Large intestine (tissue), 3 donors: ENCODE data around the gene IGF2BP2. TPM values are rescaled to one million over a fixed set of nuclear protein-coding genes. Genes with fewer than 3 reads are reported as not detected.
"Not testable (repeated sequence)": the region's sequence is repeated elsewhere in the genome, so short reads cannot be mapped to it uniquely, and the experiment has no call there.

Source experiments
- DNase-seq, 2 donors: peaks; one replicate each; pipeline versions ENCODE4 v3.0.0 to v3.0.0-alpha.2; 2013
- H3K27ac ChIP-seq: one replicate; pipeline ENCODE4 v1.5.1; 2013; ENCODE audit warnings: low read length
- H3K27me3 ChIP-seq: 2 replicates; pipeline ENCODE4 v1.6.1; 2013; ENCODE audit warnings: low read length; ENCODE audit not compliant: control insufficient read depth, insufficient read depth
- H3K36me3 ChIP-seq: 2 replicates; pipeline ENCODE4 v1.6.1; 2013; ENCODE audit warnings: low read length; ENCODE audit not compliant: control insufficient read depth, insufficient read depth
- H3K4me1 ChIP-seq: one replicate; pipeline ENCODE4 v1.6.1; 2013; ENCODE audit warnings: low read length; ENCODE audit not compliant: control insufficient read depth, insufficient read depth
- H3K4me3 ChIP-seq: one replicate; pipeline ENCODE4 v1.5.1; 2013; ENCODE audit warnings: low read length
- H3K9me3 ChIP-seq: one replicate; pipeline ENCODE4 v1.6.1; 2013; ENCODE audit warnings: mild to moderate bottlenecking, low read depth, low read length, moderate library complexity; ENCODE audit not compliant: control insufficient read depth
- WGBS: methylation state at CpG from one replicate; pipeline ENCODE4 v1.1.5; 2013; ENCODE audit warnings: low lambda C conversion rate; ENCODE audit not compliant: insufficient coverage; 5-methylcytosine and 5-hydroxymethylcytosine counted together
- polyA plus RNA-seq: library from polyadenylated mRNA; unstranded; fragments of 120-200 nt; gene quantifications from one replicate; pipeline ENCODE4 v1.2.1, GENCODE V29; 2013

Gene IGF2BP2
- polyA plus RNA-seq, 1 donor: 87.7 TPM

DNA sequence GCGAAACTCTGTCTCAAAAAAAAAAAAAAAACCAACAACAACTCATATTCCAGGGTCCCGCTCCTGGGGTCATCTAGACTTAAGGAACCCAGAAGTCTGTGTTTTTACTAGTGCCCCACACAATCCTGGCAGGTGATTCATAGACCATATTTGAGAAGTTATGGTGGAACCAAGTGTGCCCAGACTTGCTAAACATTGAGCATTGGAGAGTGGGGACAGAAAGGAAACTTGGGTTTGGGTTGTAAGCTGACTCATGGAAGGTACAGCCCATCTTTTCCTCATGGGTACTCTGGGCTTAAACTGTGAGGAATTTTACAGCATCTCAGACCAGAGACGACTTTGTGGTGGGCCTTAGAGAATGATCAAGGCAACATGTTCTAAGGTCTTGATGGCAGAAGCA lies 18.3 kb upstream of the IGF2BP2 start:
- H3K4me3 ChIP-seq: no peak overlapping the region
- no peaks in the 10 kb centered on the region for H3K27me3 ChIP-seq
- no CpG with 5 or more reads among the region's 3 CpGs for WGBS
- H3K4me1 ChIP-seq: no peaks in the 10 kb centered on the region
- H3K27ac ChIP-seq: no peak overlapping the region
- DNase-seq: no peak
- no peaks in the 10 kb centered on the region for H3K9me3 ChIP-seq
- no peaks in the 10 kb centered on the region for H3K36me3 ChIP-seq

DNA sequence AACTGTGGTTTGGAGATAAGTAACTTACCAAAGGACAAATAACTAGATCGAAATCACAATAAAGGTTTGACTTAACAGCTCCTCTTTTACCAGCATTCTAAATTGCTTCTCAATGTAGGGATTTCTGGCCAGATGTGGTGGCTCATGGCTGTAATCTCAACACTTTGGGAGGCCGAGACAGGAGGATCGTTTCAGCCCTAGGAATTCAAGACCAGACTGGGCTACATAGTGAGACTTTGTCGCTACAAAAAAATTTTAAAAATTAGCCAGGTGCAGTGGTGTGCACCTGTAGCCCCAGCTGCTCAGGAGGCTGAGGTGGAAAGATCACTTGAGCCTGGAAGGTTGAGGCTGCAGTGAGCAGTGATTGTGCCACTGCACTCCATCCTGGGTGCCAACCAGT lies 17.4 kb upstream of the IGF2BP2 start:
- 80% methylated on average over 1 of the region's 4 CpGs for WGBS
- no peaks in the 10 kb centered on the region for H3K9me3 ChIP-seq

DNA sequence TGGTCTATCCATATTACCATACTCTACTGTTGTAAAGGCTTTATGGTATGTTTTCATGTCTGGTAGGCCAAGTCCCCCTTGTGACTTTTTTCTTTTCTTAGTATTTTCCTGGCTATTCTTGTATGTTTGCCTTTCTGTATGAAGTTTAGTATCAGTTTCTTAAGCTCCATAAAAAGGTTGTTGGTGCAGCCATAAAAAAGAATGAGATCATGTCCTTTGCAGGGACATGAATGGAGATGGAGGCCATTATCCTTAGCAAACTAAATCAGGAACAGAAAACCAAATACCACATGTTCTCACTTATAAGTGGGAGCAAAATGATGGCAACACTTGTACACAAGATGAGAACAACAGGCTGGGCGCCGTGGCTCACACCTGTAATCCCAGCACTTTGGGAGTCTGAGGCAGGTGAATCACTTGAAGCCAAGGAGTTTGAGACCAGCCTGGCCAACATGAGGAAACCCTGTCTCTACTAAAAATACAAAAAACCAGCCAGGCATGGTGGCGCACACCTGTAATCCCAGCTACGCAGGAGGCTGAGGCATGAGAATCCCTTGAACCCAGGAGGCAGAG lies 13.7 kb upstream of the IGF2BP2 start:
- WGBS: no CpG with 5 or more reads among the region's 4 CpGs
- H3K36me3 ChIP-seq, H3K4me1 ChIP-seq, H3K9me3 ChIP-seq, H3K4me3 ChIP-seq, H3K27me3 ChIP-seq: not testable (repeated sequence)
- H3K27ac ChIP-seq: peak overlapping the region; percentile 24
- DNase-seq: peak in 1 of 2 donors; percentile 67

More for the DNA sequence above, 17.4 kb upstream of the IGF2BP2 start:
- Histone ChIP-seq H3K36me3 (no peaks in the 10 kb centered on the region), H3K4me3 (no peak overlapping the region), H3K27ac (no peak overlapping the region), H3K27me3 (no peaks in the 10 kb centered on the region), H3K4me1 (no peaks in the 10 kb centered on the region)
- no peak for DNase-seq

DNA sequence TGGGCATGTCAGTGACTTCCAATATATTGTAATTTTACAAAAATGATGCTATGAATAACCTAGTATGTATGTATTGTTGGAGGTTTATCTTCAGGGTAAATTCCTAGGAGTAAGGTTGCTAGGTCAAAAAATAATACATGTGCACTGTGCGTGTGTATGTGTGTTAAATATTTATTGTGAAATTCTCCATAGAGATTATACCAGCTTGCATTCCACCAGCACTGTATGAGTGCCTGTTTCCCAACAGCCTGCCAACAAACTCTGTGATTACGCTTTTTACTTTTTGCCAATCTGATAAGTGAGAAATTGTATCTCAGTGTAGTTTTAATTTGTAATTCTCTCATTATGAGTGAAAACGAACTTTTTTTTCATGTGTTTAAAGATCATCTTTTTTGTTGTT lies 12.6 kb upstream of the IGF2BP2 start:
- Histone ChIP-seq H3K4me3 (no peak overlapping the region), H3K27ac (no peak overlapping the region), H3K36me3 (no peaks in the 10 kb centered on the region), H3K9me3 (no peaks in the 10 kb centered on the region), H3K27me3 (no peaks in the 10 kb centered on the region), H3K4me1 (no peaks in the 10 kb centered on the region)
- no CpG with 5 or more reads among the region's 3 CpGs for WGBS
- DNase-seq: no peak

DNA sequence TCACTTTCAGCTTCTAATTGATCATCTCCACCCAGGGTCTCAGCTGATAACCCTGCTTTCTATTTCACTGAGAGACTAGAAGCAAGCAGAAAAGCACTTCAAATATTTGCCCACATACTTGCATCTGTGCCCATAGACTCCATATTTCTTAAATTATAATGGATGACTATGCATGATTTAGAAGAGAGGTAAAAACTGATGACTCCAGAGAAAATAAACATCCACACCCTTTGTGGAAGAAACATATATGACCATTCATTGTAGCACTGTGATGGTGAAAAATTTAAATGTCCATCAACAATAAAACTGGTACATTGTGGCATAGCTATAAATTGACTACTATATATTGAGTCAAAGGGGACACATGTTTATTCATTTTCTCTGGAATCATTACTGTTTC lies 7.1 kb upstream of the IGF2BP2 start:
- no peak for DNase-seq
- no peaks in the 10 kb centered on the region for H3K9me3 ChIP-seq
- H3K4me3 ChIP-seq: no peak overlapping the region
- H3K36me3 ChIP-seq: peaks cover 8% of the 10 kb centered on the region
- no peaks in the 10 kb centered on the region for H3K27me3 ChIP-seq
- no peak overlapping the region for H3K27ac ChIP-seq
- no peaks in the 10 kb centered on the region for H3K4me1 ChIP-seq

DNA sequence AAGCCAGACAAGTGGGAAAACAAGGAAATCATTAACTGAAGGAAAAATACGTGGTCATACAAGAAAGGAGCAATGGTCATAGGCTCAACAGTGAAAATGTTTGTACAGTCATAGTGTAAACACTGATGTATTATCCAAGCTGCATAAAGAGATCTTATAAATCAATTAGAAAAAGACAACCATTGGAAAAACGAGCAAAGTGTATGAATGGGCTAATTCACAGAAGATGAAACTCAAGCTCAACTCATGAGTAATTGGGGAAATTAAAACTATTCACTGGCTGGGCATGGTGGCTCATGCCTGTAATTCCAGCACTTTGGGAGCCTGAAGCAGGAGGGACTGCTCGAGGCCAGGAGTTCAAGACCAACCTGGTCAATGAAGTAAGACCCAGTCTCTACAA lies 6.4 kb upstream of the IGF2BP2 start:
- 65% methylated on average over 2 of the region's 3 CpGs for WGBS
- H3K36me3 ChIP-seq: peaks cover 8% of the 10 kb centered on the region
- no peaks in the 10 kb centered on the region for H3K27me3 ChIP-seq
- H3K9me3 ChIP-seq: no peaks in the 10 kb centered on the region
- DNase-seq: no peak
- no peaks in the 10 kb centered on the region for H3K4me1 ChIP-seq
- no peak overlapping the region for H3K4me3 ChIP-seq
- H3K27ac ChIP-seq: no peak overlapping the region

DNA sequence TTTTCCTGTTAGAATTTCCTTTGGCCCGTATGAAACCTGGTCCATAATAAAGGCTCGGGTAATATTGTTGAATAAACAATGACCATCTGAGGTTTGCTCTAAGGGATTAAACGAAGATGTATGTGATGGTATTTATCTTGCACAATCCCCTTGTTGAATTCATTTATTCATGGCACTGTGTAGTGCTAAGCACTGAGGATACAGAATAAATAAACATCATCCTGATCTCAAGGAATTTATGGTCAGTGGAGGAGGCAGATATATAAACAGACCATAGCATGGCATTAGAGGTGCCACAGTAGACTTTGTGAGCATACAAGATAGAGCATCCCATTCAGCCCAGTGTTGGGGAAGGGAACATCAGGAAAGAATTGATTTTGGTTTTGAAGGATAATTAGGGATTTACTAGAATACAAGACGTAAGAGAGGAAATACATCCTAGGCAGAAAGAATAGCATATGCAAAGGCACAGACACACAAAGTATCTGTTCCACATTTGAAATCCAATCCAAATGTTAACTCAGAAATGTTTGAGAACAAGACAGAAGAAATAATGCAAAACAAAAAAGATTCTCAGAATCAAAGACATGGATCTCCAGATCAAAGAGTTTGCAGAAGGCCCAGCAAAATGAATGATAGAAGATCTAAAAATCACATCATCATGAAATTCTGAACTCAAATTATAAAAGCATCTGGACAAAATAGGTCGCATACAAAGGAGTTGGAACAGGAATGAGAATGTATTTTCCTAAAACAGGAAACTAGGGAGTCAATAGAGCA lies 5.4 kb upstream of the IGF2BP2 start:
- Histone ChIP-seq H3K4me1 (no peaks in the 10 kb centered on the region), H3K4me3 (no peak overlapping the region), H3K36me3 (peaks cover 8% of the 10 kb centered on the region), H3K27me3 (no peaks in the 10 kb centered on the region), H3K9me3 (no peaks in the 10 kb centered on the region), H3K27ac (no peak overlapping the region)
- DNase-seq: no peak
- 90% methylated on average over 3 of the region's 5 CpGs for WGBS

DNA sequence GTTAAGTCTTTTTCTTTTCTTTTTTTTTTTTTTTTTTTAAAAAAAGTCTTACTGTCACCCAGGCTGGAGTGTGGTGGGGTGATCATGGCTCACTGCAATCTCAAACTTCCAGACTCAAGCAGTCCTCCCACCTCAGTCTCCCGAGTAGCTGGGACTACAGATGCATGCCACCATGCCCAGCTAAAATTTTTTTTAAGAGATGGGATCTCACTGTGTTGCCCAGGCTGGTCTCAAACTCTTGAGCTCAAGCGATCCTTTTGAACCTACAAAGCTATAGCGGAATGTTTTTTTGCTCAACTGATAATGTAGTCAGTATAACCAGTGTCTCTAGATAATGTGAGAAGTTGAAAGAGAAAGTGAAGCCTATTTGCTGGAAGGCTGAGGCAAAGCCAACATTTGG lies 3.9 kb upstream of the IGF2BP2 start:
- Histone ChIP-seq H3K36me3 (peaks cover 8% of the 10 kb centered on the region), H3K9me3 (no peaks in the 10 kb centered on the region), H3K4me1 (no peaks in the 10 kb centered on the region), H3K4me3 (no peak overlapping the region), H3K27me3 (no peaks in the 10 kb centered on the region), H3K27ac (no peak overlapping the region)
- no peak for DNase-seq
- no CpG with 5 or more reads among the region's 3 CpGs for WGBS

DNA sequence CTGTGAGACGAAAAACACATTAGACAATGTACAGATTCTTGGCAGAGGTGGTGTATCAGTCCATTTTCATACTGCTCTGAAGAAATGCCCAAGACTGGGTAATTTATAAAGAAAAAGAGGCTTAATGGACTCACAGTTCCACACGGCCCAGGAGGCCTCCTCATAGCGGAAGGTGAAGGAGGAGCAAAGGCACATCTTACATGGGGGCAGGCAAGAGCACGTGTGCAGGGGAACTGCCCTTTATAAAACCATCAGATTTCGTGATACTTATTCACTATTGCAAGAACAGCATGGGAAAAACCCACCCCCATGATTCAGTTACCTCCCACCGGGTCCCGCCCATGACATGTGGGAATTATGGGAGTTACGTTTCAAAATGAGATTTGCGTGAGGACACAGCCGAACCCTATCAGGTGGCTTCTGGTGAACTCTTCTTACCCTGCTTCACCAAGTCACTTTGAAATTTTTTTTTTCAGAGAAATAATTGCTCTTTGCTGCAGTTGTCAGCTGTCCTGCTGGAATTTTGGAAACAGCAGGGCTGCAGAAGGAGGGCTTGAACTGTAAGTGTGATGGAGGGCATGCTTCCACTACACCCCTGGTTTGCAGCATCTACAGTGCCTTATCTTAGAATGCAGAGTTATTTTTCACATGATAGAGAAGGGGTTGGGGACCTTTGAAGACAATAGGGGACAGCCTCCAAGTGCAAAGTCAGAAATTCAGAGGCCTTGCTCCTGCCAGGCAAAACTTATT lies 2.9 kb upstream of the IGF2BP2 start:
- H3K9me3 ChIP-seq: no peaks in the 10 kb centered on the region
- H3K36me3 ChIP-seq: peaks cover 8% of the 10 kb centered on the region
- no peaks in the 10 kb centered on the region for H3K27me3 ChIP-seq
- DNase-seq: no peak
- no peaks in the 10 kb centered on the region for H3K4me1 ChIP-seq
- no CpG with 5 or more reads among the region's 10 CpGs for WGBS
- no peak overlapping the region for H3K27ac ChIP-seq
- H3K4me3 ChIP-seq: no peak overlapping the region

DNA sequence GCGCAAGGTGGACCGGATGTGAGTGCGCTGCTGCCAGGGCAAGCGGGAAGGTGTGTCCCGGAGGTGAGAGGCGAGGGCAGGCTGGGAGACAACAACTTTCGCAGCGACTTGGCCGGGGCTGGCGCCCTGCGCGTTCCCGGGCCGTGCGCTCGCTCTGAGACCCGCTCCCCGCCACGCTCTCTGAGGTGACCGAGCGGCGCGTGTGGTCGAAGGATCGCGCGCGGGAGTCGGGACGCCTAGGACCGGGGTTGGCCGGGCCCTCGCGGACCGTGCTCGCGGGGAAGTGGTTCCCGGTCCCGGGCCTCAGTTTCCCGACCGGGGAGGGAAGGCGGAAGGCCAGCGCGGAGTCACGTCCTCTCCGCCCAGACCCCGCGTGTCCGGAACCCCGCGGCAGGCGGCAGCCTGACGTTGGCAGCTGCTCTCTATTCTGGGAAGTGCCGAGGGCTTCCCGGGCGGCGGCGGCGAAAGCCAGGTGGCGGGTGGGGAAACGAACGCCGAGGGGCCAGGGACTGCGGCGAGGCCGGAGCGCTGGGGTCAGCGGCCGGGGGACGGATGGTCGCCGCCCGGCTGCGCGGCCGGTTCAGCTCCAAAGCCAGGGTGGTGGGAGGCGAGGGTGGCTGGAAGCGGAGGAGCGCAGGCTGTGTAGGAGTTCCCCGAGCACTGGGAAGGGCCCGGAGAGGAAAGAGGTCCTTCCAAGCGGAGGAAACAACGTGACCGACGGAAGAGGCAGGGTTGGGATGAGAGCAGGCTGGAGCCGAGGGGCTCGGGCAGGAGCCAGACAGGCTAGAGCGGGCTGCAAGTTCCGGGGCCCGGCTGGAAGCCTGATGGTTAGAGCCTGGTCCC lies 1.0 kb upstream of the IGF2BP2 start:
- Histone ChIP-seq H3K4me1 (peaks cover 3% of the 10 kb centered on the region), H3K4me3 (peak overlapping the region; percentile 80), H3K27ac (peak overlapping the region; percentile 92), H3K9me3 (no peaks in the 10 kb centered on the region), H3K36me3 (peaks cover 8% of the 10 kb centered on the region), H3K27me3 (no peaks in the 10 kb centered on the region)
- peak; percentile 54 to 85 for DNase-seq
- WGBS: no CpG with 5 or more reads among the region's 90 CpGs
